K562 (cell line): ENCODE measurements around the gene GNAQ. TPM values are rescaled to one million over a fixed set of nuclear protein-coding genes. Genes with fewer than 3 reads are reported as not detected.

ENCODE experiments used
- ARHGAP35 ChIP-seq: fragments of 450-650 bp; IDR thresholded peaks from 2 replicates; pipeline ENCODE4 v1.6.1; 2018; ENCODE audit not compliant: partially characterized antibody
- CBX8 ChIP-seq: fragments of 200-600 bp; sonication (generic); IDR thresholded peaks from 2 replicates; pipeline ENCODE4 v1.6.1; 2012; ENCODE audit warnings: borderline replicate concordance, mixed run types, low read depth, mild to moderate bottlenecking, moderate library complexity, mixed read lengths, low read length, control low read depth, inconsistent platforms; ENCODE audit not compliant: poor library complexity, severe bottlenecking; ENCODE audit errors: extremely low read depth
- CREM ChIP-seq: IDR thresholded peaks from 2 replicates; pipeline ENCODE4 v1.6.1; 2014; ENCODE audit warnings: antibody characterized with exemption, low read depth
- GTF2F1 ChIP-seq: IDR thresholded peaks from 2 replicates; pipeline ENCODE4 v1.6.1; 2011; ENCODE audit warnings: low read depth, low read length, improper control_type of control experiment
- HEY1 ChIP-seq: fragments of 250-450 bp; sonication (Bioruptor Pico); IDR thresholded peaks from 2 replicates; pipeline ENCODE4 v1.5.0; 2020; ENCODE audit warnings: mild to moderate bottlenecking, moderate library complexity, borderline replicate concordance
- KLF1 ChIP-seq: fragments of 450-650 bp; IDR thresholded peaks from 2 replicates; pipeline ENCODE4 v1.6.1; 2016; ENCODE audit warnings: missing genetic modification characterization, missing compliant biosample characterization
- MBD2 ChIP-seq: sonication (generic); IDR thresholded peaks from 2 replicates; pipeline ENCODE4 v1.6.1; 2016; ENCODE audit warnings: low read depth, borderline replicate concordance
- MECOM ChIP-seq: fragments of 250-450 bp; sonication (Bioruptor Pico); IDR thresholded peaks from 2 replicates; pipeline ENCODE4 v1.8.0; 2022; ENCODE audit warnings: inconsistent platforms
- MTF1 ChIP-seq: fragments of 250-450 bp; sonication (Bioruptor Pico); IDR thresholded peaks from 2 replicates; pipeline ENCODE4 v1.9.0; 2021; ENCODE audit warnings: moderate library complexity, mild to moderate bottlenecking, inconsistent platforms, borderline replicate concordance
- NBN ChIP-seq: fragments of 450-650 bp; IDR thresholded peaks from 2 replicates; pipeline ENCODE4 v1.6.1; 2016; ENCODE audit warnings: low read depth, mild to moderate bottlenecking
- NONO ChIP-seq, 2 experiments: fragments of 200-400 bp in 1 of 2; fragments of 450-650 bp in 1 of 2; formaldehyde crosslinking in 1 of 2; IDR thresholded peaks; 2 replicates each; pipeline ENCODE4 v1.6.1; 2017; ENCODE audit warnings: low read depth in 2 of 2, mild to moderate bottlenecking in 2 of 2, moderate library complexity in 2 of 2, low read length in 1 of 2
- POLR2H ChIP-seq: IDR thresholded peaks from 2 replicates; pipeline ENCODE4 v1.6.1; 2016; ENCODE audit warnings: missing genetic modification characterization, low read depth, mild to moderate bottlenecking, control low read depth, missing compliant biosample characterization, moderate library complexity
- RCOR1 ChIP-seq, 2 experiments: IDR thresholded peaks; 2 replicates each; pipeline ENCODE4 v1.6.1; 2012; ENCODE audit warnings: low read depth in 2 of 2, low read length in 2 of 2, borderline replicate concordance in 1 of 2, improper control_type of control experiment in 1 of 2
- SIN3A ChIP-seq, 2 experiments: fragments of 150-350 bp in 1 of 2; IDR thresholded peaks; 2 replicates each; pipeline ENCODE4 v1.6.1; 2011 to 2016; ENCODE audit warnings: borderline replicate concordance in 2 of 2, low read depth in 2 of 2, low read length in 2 of 2, mild to moderate bottlenecking in 2 of 2, moderate library complexity in 2 of 2; ENCODE audit not compliant: control insufficient read depth in 1 of 2
- SMARCC2 ChIP-seq: fragments of 450-650 bp; IDR thresholded peaks from 2 replicates; pipeline ENCODE4 v1.6.1; 2017; ENCODE audit warnings: antibody characterized with exemption, moderate library complexity, mild to moderate bottlenecking, low read depth
- SPI1 ChIP-seq: IDR thresholded peaks from 2 replicates; pipeline ENCODE4 v1.6.1; 2011; ENCODE audit warnings: low read depth, low read length, control low read depth, borderline replicate concordance
- SRSF1 ChIP-seq: fragments of 200-400 bp; formaldehyde crosslinking; IDR thresholded peaks from 2 replicates; pipeline ENCODE4 v1.6.1; 2017; ENCODE audit warnings: mild to moderate bottlenecking, low read depth, low read length, moderate library complexity
- TRIM24 ChIP-seq, 2 experiments: fragments of 450-650 bp; IDR thresholded peaks; 2 replicates each; pipeline ENCODE4 v1.6.1; 2016
- YY1 ChIP-seq, 3 experiments: IDR thresholded peaks; 2 replicates each; pipeline ENCODE4 v1.6.1; 2011; ENCODE audit warnings: low read length in 2 of 3, mild to moderate bottlenecking in 2 of 3, moderate library complexity in 2 of 3, borderline replicate concordance in 1 of 3, control low read depth in 1 of 3, low read depth in 1 of 3; ENCODE audit not compliant: insufficient read depth in 3 of 3, insufficient replicate concordance in 2 of 3, control insufficient read depth in 1 of 3, insufficient read length in 1 of 3; ENCODE audit errors: extremely low read depth in 1 of 3
- ZNF217 ChIP-seq: sonication (generic); formaldehyde crosslinking; IDR thresholded peaks from 2 replicates; pipeline ENCODE4 v1.8.0; 2022; ENCODE audit warnings: mild to moderate bottlenecking, missing genetic modification reagents
- polyA plus RNA-seq, 8 experiments: library from polyadenylated mRNA; depleted of rRNA in 4 of 8; stranded (reverse) in 5 of 8; unstranded in 3 of 8; fragments of >200 nt; fragmentation: Nextera tagmentation in 2 of 8; fragmentation: Illumina TruSeq in 1 of 8; extraction: Ambion mirVana in 2 of 8; extraction: Trizol in 1 of 8; gene quantifications; 2 replicates each; pipeline versions ENCODE4 v1.2.1 to v1.2.3, GENCODE V29; 2011 to 2014; ENCODE audit warnings: inconsistent platforms in 1 of 8, missing spikeins in 1 of 8
- total RNA-seq, 7 experiments: library from RNA; depleted of rRNA in 6 of 7; stranded (reverse); fragments of >200 nt in 6 of 7; fragmentation: Illumina TruSeq in 2 of 7; extraction: Trizol in 2 of 7; gene quantifications; 2 replicates each; pipeline versions ENCODE4 v1.2.1 to v1.2.3, GENCODE V29; 2011 to 2021; ENCODE audit warnings: low replicate concordance in 1 of 7
- TF ChIP-seq, protein P1 (sequence below): IDR thresholded peaks from 2 replicates; pipeline ENCODE4 v1.6.1; 2011; ENCODE audit not compliant: insufficient read length; ENCODE audit errors: extremely low read depth
- TF ChIP-seq, protein P2 (sequence below): fragments of 450-650 bp; IDR thresholded peaks from 2 replicates; pipeline ENCODE4 v1.6.1; 2018; ENCODE audit warnings: mild to moderate bottlenecking, low read depth; ENCODE audit not compliant: partially characterized antibody
- TF ChIP-seq, protein P3 (sequence below): fragments of 250-450 bp; sonication (Bioruptor Pico); IDR thresholded peaks from 2 replicates; pipeline ENCODE4 v1.8.0; 2022; ENCODE audit warnings: inconsistent platforms

GNAQ gene
- total and polyA plus RNA-seq, 9 of the 15 experiments (the other 6 are each of a cell fraction or from before 2014, with no cell fraction given): 4.8 to 27.9 (median 17.5) TPM

DNA sequence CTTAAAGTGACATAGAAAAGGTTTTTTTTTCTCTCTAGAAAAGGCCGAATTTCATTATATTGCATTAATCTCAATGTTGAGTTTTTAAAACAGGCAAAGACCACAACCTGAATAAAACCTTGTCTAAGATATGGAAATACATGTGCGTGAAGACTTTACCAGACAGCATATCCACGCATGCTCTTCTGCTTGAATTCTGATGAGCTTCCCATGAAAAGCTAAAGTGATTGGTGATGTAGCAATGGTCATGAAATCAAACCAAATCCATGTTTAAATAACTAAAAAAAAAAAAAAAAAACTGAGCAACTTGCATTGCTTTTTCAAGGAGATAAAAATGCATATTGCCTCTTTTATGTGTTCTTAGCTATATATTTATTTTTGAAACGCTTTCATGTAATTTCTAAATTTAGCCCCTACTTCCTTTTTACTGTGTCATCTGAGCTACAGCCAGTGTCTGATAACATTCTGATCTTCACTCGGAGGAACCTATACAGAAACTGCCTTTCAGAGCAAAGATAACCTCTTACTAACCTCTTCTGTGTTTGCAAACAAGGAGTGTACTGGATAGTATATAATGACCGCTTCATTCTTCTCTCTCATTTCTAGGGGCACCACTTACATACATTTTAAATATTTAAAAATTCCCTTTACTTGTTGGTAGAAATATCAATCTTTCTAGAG lies 204.4 kb downstream of the GNAQ start (continued):
- no peak for TF ChIP-seq ZNF217 (CRISPR knock-in tag)
- no peak for TF ChIP-seq MTF1 (CRISPR knock-in tag)
- TF ChIP-seq YY1 (IDR thresholded peaks at IDR 0.05; ENCODE audit: borderline replicate concordance in 1 of 3, control insufficient read depth in 1 of 3, extremely low read depth in 1 of 3, insufficient read depth in 3 of 3, insufficient read length in 1 of 3, insufficient replicate concordance in 2 of 3, low read depth in 1 of 3, low read length in 2 of 3): no peak
- no peak for TF ChIP-seq POLR2H (tag)
- no peak for TF ChIP-seq SPI1
- TF ChIP-seq, protein P1, sequence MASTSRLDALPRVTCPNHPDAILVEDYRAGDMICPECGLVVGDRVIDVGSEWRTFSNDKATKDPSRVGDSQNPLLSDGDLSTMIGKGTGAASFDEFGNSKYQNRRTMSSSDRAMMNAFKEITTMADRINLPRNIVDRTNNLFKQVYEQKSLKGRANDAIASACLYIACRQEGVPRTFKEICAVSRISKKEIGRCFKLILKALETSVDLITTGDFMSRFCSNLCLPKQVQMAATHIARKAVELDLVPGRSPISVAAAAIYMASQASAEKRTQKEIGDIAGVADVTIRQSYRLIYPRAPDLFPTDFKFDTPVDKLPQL: no peak
- TF ChIP-seq GTF2F1: no peak
- no peak for TF ChIP-seq KLF1 (tag)
- TF ChIP-seq SMARCC2: peak; percentile 77; the same call in 1 of the 2 replicates
- 0 out of 2 replicates have a peak, but pooled peaks have one; percentile 67 for TF ChIP-seq NBN
- peak; percentile 61 to 79; a peak in 3 of 4 replicates for TF ChIP-seq TRIM24 (IDR thresholded peaks at IDR 0.05)
- TF ChIP-seq NONO (IDR thresholded peaks at IDR 0.05; ENCODE audit: low read depth in 2 of 2, low read length in 1 of 2): no peak
- TF ChIP-seq CREM: peak; percentile 43; the same call in 1 of the 2 replicates
- TF ChIP-seq HEY1 (CRISPR knock-in tag): no peak
- peak in 1 of 2 experiments; percentile 84; a peak in 2 of 4 replicates for TF ChIP-seq RCOR1 (IDR thresholded peaks at IDR 0.05; ENCODE audit: borderline replicate concordance in 1 of 2, low read depth in 2 of 2, low read length in 2 of 2)
- TF ChIP-seq MECOM: no peak
- TF ChIP-seq, protein P2, sequence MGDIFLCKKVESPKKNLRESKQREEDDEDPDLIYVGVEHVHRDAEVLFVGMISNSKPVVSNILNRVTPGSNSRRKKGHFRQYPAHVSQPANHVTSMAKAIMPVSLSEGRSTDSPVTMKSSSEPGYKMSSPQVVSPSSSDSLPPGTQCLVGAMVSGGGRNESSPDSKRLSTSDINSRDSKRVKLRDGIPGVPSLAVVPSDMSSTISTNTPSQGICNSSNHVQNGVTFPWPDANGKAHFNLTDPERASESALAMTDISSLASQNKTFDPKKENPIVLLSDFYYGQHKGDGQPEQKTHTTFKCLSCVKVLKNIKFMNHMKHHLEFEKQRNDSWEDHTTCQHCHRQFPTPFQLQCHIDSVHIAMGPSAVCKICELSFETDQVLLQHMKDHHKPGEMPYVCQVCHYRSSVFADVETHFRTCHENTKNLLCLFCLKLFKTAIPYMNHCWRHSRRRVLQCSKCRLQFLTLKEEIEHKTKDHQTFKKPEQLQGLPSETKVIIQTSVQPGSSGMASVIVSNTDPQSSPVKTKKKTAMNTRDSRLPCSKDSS: no peak
- TF ChIP-seq SIN3A (IDR thresholded peaks at IDR 0.05; ENCODE audit: borderline replicate concordance in 2 of 2, control insufficient read depth in 1 of 2, low read depth in 2 of 2, low read length in 2 of 2): no peak
- no peak for TF ChIP-seq CBX8
- no peak for TF ChIP-seq ARHGAP35
- TF ChIP-seq SRSF1: no peak
- TF ChIP-seq MBD2: peak; percentile 49; the same call in 1 of the 2 replicates
- TF ChIP-seq, protein P3, sequence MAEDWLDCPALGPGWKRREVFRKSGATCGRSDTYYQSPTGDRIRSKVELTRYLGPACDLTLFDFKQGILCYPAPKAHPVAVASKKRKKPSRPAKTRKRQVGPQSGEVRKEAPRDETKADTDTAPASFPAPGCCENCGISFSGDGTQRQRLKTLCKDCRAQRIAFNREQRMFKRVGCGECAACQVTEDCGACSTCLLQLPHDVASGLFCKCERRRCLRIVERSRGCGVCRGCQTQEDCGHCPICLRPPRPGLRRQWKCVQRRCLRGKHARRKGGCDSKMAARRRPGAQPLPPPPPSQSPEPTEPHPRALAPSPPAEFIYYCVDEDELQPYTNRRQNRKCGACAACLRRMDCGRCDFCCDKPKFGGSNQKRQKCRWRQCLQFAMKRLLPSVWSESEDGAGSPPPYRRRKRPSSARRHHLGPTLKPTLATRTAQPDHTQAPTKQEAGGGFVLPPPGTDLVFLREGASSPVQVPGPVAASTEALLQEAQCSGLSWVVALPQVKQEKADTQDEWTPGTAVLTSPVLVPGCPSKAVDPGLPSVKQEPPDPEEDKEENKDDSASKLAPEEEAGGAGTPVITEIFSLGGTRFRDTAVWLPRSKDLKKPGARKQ (CRISPR knock-in tag): no peak
